GM12864 (cell line): ENCODE measurements around the gene KIF25.
"Not testable (repeated sequence)": the region's sequence is repeated elsewhere in the genome, so short reads cannot be mapped to it uniquely, and the experiment has no call there.

ENCODE experiments used
- DNase-seq: peaks from one replicate; pipeline ENCODE4 v3.0.0-alpha.2; 2011; ENCODE audit warnings: low read depth
- H3K4me3 ChIP-seq: 2 replicates; pipeline ENCODE4 v1.5.1; 2011; ENCODE audit warnings: mild to moderate bottlenecking, low read depth, low read length, control low read depth
- CTCF ChIP-seq: IDR thresholded peaks from 2 replicates; pipeline ENCODE4 v1.5.1; 2011; ENCODE audit warnings: low read depth, mild to moderate bottlenecking, moderate library complexity, low read length, control low read depth, inconsistent platforms; ENCODE audit errors: missing control alignments

KIF25 gene

GRCh38 chr6:167973148-167973885 lies 24.2 kb upstream of the KIF25 start:
- TF ChIP-seq CTCF, result no peak
- no peak for DNase-seq
- H3K4me3 ChIP-seq, result no peak overlapping the region

GRCh38 chr6:167974640-167975344 lies 22.7 kb upstream of the KIF25 start:
- no peak overlapping the region for H3K4me3 ChIP-seq
- no peak for DNase-seq
- no peak for TF ChIP-seq CTCF

GRCh38 chr6:167975458-167975857 lies 22.0 kb upstream of the KIF25 start:
- TF ChIP-seq CTCF, result no peak
- no peak overlapping the region for H3K4me3 ChIP-seq
- DNase-seq, result no peak

GRCh38 chr6:167976116-167976657 lies 21.3 kb upstream of the KIF25 start:
- not testable (repeated sequence) for DNase-seq, H3K4me3 ChIP-seq

GRCh38 chr6:167976708-167977107 lies 20.8 kb upstream of the KIF25 start:
- TF ChIP-seq CTCF, result no peak

GRCh38 chr6:167977717-167978467 lies 19.6 kb upstream of the KIF25 start:
- no peak overlapping the region for H3K4me3 ChIP-seq
- DNase-seq, result no peak
- TF ChIP-seq CTCF, result no peak

More at GRCh38 chr6:167976708-167977107, 20.8 kb upstream of the KIF25 start:
- no peak for DNase-seq
- no peak overlapping the region for H3K4me3 ChIP-seq

- no peak for TF ChIP-seq CTCF
- no peak for DNase-seq
- H3K4me3 ChIP-seq, result no peak overlapping the region
Measured at GRCh38 chr6:167978607-167979006, 18.9 kb upstream of the KIF25 start.
